Choroid plexus epithelial cell (primary cell): ENCODE measurements around the gene FAM187B.

Source experiments
- DNase-seq: peaks from one replicate; pipeline ENCODE4 v3.0.0-alpha.2; 2010; ENCODE audit warnings: low read depth
- H3K4me3 ChIP-seq: 2 replicates; pipeline ENCODE4 v1.5.1; 2011; ENCODE audit warnings: low read depth, mild to moderate bottlenecking, control low read depth, low read length, moderate library complexity
- CTCF ChIP-seq: conservative IDR thresholded peaks from 2 replicates; pipeline ENCODE4 v1.5.1; 2011; ENCODE audit warnings: low read depth, mild to moderate bottlenecking, control low read depth, inconsistent platforms, low read length, moderate library complexity

FAM187B gene

GRCh38 chr19:35195830-35196229, 32.7 kb downstream of the FAM187B start:
- DNase-seq = no peak
- no peak for TF ChIP-seq CTCF
- H3K4me3 ChIP-seq = no peak overlapping the region

- no peak overlapping the region for H3K4me3 ChIP-seq
- TF ChIP-seq CTCF = no peak
- no peak for DNase-seq
Observed at GRCh38 chr19:35194012-35194984, 34.2 kb downstream of the FAM187B start.

GRCh38 chr19:35184884-35185283, 43.7 kb downstream of the FAM187B start:
- H3K4me3 ChIP-seq = no peak overlapping the region
- no peak for TF ChIP-seq CTCF
- DNase-seq = no peak

GRCh38 chr19:35184267-35184666, 44.3 kb downstream of the FAM187B start:
- no peak for DNase-seq
- no peak for TF ChIP-seq CTCF
- H3K4me3 ChIP-seq = no peak overlapping the region

- TF ChIP-seq CTCF = no peak
- DNase-seq = no peak
- H3K4me3 ChIP-seq = no peak overlapping the region
Observed at GRCh38 chr19:35181387-35181786, 47.2 kb downstream of the FAM187B start.

- no peak for DNase-seq
- no peak overlapping the region for H3K4me3 ChIP-seq
- no peak for TF ChIP-seq CTCF
Observed at GRCh38 chr19:35179830-35180229, 48.7 kb downstream of the FAM187B start.

- peak; percentile 24 for DNase-seq
- TF ChIP-seq CTCF = no peak
- H3K4me3 ChIP-seq = no peak overlapping the region
Observed at GRCh38 chr19:35178701-35179100, 49.8 kb downstream of the FAM187B start.
